ENCODE data around the gene CYP19A1. TPM values are rescaled to one million over a fixed set of nuclear protein-coding genes. Genes with fewer than 3 reads are reported as not detected.

The CYP19A1 gene
- total and polyA plus RNA-seq, 2 of the 8 experiments (the other 6 are each of a cell fraction or from before 2014, with no cell fraction given): not detected

DNA sequence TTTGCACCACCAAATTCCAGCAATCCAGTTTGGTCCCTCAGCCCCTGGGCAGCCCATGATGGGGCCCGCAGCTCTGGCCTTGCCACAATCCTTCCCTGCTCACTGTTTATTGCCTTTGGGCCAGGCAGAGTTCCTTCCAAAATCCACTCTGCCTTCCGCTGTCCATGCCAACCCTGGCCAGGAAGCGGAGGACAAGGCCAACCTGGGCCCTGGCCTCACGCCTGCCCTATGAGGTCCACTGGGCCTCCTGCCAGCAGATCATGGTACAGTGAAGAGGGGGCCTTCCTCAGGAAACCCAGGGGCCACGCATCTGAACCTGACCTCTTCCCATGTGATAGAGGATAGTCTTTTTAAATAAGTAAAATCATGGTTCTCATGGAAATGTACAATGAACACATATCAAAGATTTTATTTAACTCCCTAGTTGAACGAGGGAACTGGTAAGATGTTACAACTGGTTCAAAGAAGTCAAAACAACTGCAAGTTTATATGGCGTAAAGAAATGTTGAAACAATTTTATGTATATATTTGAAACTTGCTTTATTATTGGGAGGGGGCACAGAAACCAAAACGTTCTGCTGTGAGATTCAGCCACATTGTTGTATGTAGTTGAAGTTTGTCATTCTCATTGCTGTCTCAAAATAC, 147.8 kb downstream of the CYP19A1 start (continued):
- TF ChIP-seq JUND (IDR thresholded peaks at IDR 0.05; ENCODE audit: low read length): no peak
